ENCODE results near the gene HIP1R.

Gene HIP1R

DNA sequence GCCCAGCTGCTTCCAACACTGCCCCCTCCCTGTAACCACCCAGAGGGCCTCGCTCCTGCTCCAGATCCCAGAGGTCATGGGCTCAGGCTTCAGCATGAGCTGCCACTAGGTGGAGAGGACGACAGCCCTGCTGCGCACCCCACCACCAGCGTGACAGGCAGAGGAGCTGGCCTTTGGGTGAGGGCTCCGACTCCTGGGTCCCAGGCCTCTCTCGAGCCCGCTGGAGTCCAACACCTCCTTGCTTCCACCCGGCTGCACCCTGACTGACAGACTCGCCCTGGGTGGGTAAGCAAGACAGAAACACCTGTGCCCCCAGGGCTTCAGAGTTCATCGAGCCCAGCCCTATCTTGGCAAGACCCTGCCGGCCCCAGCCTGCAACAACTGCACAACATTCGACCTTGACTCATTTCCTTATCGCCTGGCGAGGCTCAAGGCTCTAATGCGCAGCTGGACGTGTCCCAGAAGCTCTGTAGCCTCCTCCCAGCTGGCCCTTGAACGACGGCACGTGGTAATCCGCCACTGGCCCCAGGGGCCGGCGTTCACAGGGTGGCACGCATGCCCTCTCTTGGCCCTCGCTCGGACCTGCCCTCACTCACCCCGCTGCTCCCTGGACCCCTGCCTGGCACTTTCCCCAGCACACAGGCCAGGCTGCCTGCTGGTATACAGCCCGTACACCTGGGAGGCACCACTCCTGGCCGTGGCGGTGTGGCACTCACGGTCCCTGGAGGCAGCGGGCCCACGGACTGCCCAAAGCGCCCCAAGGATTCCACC, 32.6 kb downstream of the HIP1R start:
- in situ Hi-C loops (cut with MboI; ENCODE audit: low pct_unique_long_range_greater_than_20kb, low sequenced_read_pairs, unreplicated experiment) = no loop called here
- TF ChIP-seq, protein P1, sequence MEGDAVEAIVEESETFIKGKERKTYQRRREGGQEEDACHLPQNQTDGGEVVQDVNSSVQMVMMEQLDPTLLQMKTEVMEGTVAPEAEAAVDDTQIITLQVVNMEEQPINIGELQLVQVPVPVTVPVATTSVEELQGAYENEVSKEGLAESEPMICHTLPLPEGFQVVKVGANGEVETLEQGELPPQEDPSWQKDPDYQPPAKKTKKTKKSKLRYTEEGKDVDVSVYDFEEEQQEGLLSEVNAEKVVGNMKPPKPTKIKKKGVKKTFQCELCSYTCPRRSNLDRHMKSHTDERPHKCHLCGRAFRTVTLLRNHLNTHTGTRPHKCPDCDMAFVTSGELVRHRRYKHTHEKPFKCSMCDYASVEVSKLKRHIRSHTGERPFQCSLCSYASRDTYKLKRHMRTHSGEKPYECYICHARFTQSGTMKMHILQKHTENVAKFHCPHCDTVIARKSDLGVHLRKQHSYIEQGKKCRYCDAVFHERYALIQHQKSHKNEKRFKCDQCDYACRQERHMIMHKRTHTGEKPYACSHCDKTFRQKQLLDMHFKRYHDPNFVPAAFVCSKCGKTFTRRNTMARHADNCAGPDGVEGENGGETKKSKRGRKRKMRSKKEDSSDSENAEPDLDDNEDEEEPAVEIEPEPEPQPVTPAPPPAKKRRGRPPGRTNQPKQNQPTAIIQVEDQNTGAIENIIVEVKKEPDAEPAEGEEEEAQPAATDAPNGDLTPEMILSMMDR (IDR thresholded peaks at IDR 0.05; ENCODE audit: extremely low read depth, insufficient read depth, missing control alignments) = peak; percentile 23
- no peak for DNase-seq (ENCODE audit: low spot score)

DNA sequence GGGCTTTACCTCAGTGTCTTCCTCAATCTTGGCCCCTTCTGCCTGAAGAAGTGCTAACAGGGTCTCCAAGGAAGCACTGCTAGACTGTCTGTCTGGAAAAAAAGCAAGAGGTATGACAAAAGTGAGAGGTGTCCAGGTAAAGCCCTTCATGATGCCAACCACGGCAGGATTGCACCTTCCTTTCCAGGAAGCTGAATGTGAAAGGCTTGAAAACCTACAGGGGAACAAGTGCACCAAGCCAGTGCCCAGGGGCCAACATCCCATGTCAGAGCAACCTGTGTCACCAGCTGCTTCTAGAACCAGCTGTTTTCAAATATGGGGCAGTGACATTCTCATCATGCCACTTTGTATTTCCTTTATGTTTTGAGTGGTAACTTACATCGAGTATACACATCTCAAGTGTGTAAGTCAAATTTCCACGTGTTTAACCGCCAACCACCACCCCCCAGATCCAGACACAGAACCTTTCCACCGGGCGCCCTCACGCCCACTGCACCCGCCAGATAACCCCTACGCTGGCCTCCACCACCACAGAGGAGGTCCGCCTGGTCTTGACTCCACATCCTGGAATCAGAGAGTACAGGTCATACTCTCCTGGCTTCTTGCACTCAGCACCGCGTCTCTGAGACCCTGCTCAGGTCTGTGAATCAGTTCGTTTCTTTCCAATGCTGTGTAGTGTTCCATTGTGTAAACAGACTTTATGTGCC, 33.4 kb downstream of the HIP1R start:
- TF ChIP-seq, protein P1 (IDR thresholded peaks at IDR 0.05; ENCODE audit: extremely low read depth, insufficient read depth, missing control alignments) = no peak
- in situ Hi-C loops (cut with MboI; ENCODE audit: low pct_unique_long_range_greater_than_20kb, low sequenced_read_pairs, unreplicated experiment) = no loop called here
- no peak for DNase-seq (ENCODE audit: low spot score)

DNA sequence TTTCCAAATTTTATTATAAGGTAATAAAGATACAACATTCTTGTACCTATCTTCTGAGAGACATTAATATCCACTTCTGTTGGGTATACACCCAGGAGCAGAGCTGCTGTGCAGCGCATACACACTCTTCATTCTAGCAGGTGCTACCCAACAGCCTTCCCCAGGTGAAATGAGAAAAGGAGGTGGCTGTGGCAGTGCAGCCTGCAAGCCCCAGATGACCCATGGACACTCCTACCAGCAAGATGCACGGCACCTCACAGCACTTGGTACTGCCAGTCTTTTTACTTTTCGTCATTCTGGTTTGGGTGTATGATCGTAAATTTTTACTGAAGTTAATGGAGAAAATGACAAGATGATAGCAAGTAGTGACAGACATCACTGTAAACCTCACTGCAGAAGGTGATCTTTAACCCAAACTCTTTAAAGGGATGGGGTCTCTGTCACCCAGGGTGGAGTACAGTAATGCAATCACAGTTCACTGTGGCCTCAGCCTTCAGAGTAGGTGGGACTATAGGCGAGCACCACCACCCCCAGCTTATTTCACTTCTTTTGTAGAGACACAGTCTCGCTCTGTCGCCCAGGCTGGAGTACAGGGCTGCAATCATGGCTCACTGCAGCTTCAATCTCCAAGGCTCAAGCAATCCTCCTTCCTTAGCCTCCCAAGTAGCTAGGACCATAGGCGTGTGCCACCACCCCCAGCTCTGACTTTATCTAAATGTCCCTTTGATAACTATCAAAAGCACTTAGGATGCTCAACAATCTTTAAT, 34.1 kb downstream of the HIP1R start:
- TF ChIP-seq, protein P1 (IDR thresholded peaks at IDR 0.05; ENCODE audit: extremely low read depth, insufficient read depth, missing control alignments) = no peak
- in situ Hi-C loops (cut with MboI; ENCODE audit: low pct_unique_long_range_greater_than_20kb, low sequenced_read_pairs, unreplicated experiment) = no loop called here
- DNase-seq (ENCODE audit: low spot score) = no peak

DNA sequence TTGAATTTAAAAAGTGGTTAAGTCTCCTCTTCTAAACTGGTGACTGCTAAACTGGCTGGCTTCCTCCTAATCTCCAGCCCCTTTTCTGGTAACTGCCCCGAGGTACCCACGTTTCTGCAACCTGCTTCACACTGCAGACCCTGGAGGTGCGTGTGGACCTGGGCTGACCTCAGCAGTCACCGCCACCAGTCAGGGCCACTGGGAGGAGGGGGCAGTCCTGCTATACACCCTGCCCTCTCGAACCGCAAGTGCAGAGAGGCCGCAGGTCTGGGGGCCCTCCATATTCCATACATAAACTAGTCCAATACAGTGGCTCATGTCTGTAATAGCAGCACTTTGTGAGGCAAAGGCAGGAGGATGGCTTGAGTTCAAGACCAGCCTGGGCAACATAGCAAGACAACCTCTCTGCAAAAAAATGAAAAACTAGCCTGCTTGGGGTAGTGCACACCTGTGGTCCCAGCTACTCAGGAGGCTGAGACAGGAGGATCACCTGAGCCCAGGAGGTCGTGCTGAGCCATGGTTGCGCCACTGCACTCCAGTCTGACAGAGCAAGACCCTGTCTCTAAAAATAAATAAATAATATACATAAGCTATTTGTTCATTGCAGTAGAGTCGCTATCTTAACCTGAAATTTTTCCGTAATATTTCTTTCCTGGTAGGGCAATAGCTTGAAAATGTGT, 35.0 kb downstream of the HIP1R start:
- in situ Hi-C loops (cut with MboI; ENCODE audit: low pct_unique_long_range_greater_than_20kb, low sequenced_read_pairs, unreplicated experiment) = no loop called here
- no peak for DNase-seq (ENCODE audit: low spot score)
- TF ChIP-seq, protein P1 (IDR thresholded peaks at IDR 0.05; ENCODE audit: extremely low read depth, insufficient read depth, missing control alignments) = no peak

DNA sequence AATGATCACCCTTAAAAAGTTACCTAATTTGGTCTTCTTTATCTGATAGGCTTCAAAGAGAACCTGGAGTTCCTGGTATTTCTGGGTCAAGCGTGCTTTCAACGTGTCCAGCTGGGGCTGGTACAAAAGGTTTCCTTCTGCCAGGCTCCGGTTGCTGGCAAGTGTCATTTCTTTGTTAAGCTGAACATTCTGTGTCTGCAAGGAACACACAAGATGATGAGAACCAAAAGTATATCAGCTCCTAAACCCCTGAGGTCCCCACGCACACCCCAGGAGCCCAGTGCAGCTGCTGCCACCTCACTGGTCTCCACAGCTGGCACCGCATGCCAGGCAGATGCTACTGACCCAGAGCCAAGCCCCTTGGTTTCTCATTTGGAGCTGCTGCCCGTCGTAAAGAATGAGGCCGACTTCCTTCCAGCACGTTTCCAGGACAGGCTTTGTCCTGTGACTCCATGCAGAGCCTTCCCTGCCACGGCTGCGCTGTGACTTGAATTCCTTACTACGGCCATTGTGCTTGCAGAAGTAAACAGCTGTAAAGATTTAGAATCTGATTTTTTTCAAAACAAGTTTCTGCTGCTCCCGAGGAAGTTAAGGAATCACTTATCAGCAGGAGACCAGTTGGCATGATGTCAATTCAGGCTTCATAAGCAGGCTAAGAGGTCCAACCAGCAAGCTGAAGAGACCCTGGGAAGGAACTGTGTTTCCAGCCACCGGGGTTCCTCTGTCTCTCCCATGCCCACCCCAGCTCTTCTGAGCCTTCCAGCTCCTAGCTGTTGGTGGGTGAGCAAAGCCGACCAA, 35.8 kb downstream of the HIP1R start:
- in situ Hi-C loops (cut with MboI; ENCODE audit: low pct_unique_long_range_greater_than_20kb, low sequenced_read_pairs, unreplicated experiment) = no loop called here
- DNase-seq (ENCODE audit: low spot score) = no peak
- TF ChIP-seq, protein P1 (IDR thresholded peaks at IDR 0.05; ENCODE audit: extremely low read depth, insufficient read depth, missing control alignments) = no peak

Data from GM13977 (cell line).